HepG2 (cell line): ENCODE data around the gene PALMD. TPM values are rescaled to one million over a fixed set of nuclear protein-coding genes. Genes with fewer than 3 reads are reported as not detected.

Experiments
- ATAC-seq: fragments of 200-7000 bp; cut with Tn5 transposase; 3 replicates; pipeline ENCODE4 v1.9.1; 2020; ENCODE audit warnings: mild to moderate bottlenecking, moderate library complexity
- BruUV-seq: library from RNA; stranded (reverse); fragments of 400-500 nt; replicated peaks from 2 replicates; lab custom pipeline; 2021; lab: Mats Ljungman, UMichigan
- CTCF ChIA-PET: fragments of 300-600 bp; formaldehyde crosslinking; extraction: SDS; loops from one replicate; lab custom pipeline; 2021; ENCODE audit warnings: low total read pairs, inconsistent platforms, low intra/inter-chr PET ratio; lab: Yijun Ruan, JAX
- POLR2A ChIA-PET: fragments of 350-600 bp; sonication (Branson Sonifier 250); formaldehyde crosslinking; loops from one replicate; lab custom pipeline; 2020; ENCODE audit warnings: antibody characterized with exemption, inconsistent platforms; lab: Yijun Ruan, JAX
- DNase-seq: peaks from one replicate; pipeline ENCODE4 v3.0.0-alpha.2; 2015; ENCODE audit warnings: low spot score
- FAIRE-seq: peaks from 3 replicates; lab custom pipeline; 2011; peaks lifted over from hg19 to GRCh38; lab: Jason Lieb, UNC
- H2AFZ ChIP-seq: one replicate; pipeline ENCODE4 v1.6.1; 2011; ENCODE audit warnings: low read length, inconsistent platforms
- H3K27ac ChIP-seq: fragments of 300-600 bp; 3 replicates; pipeline ENCODE4 v1.8.0; 2011; ENCODE audit warnings: mixed run types, mild to moderate bottlenecking, mixed read lengths, low read length, inconsistent platforms; ENCODE audit not compliant: insufficient read depth; ENCODE audit errors: extremely low read length
- H3K27me3 ChIP-seq, 2 experiments: fragments of 200-600 bp in 1 of 2; 2 replicates in 1 of 2; 3 replicates in 1 of 2; pipeline versions ENCODE4 v1.6.0 to v1.8.0; 2011; ENCODE audit warnings: low read length in 2 of 2, mild to moderate bottlenecking in 2 of 2, moderate library complexity in 2 of 2, inconsistent platforms in 1 of 2; ENCODE audit not compliant: insufficient read depth in 2 of 2, control insufficient read depth in 1 of 2
- H3K36me3 ChIP-seq, 2 experiments: fragments of 200-600 bp in 1 of 2; replicated peaks in 1 of 2; 2 replicates in 1 of 2; 3 replicates in 1 of 2; pipeline versions ENCODE4 v1.5.1 to v1.8.0; 2011; ENCODE audit warnings: low read length in 2 of 2, inconsistent platforms in 1 of 2; ENCODE audit not compliant: insufficient read depth in 2 of 2, control insufficient read depth in 1 of 2
- H3K4me1 ChIP-seq: 2 replicates; pipeline ENCODE4 v1.5.1; 2012; ENCODE audit warnings: low read length, inconsistent platforms; ENCODE audit not compliant: insufficient read depth
- H3K4me2 ChIP-seq: 2 replicates; pipeline ENCODE4 v1.6.0; 2011; ENCODE audit warnings: low read depth, low read length, inconsistent platforms
- H3K4me3 ChIP-seq, 3 experiments: fragments of 200-600 bp in 1 of 3; sonication (generic), shearing (Covaris generic) in 1 of 3; replicated peaks in 1 of 3; 2 replicates each; pipeline ENCODE4 v1.5.1; 2011 to 2016; ENCODE audit warnings: low read length in 3 of 3, inconsistent platforms in 2 of 3, low read depth in 2 of 3, mild to moderate bottlenecking in 2 of 3, control low read depth in 1 of 3, mixed read lengths in 1 of 3; ENCODE audit not compliant: insufficient read depth in 1 of 3
- H3K79me2 ChIP-seq: one replicate; pipeline ENCODE4 v1.6.1; 2011; ENCODE audit warnings: low read length, inconsistent platforms; ENCODE audit not compliant: insufficient read depth
- H3K9ac ChIP-seq: 2 replicates; pipeline ENCODE4 v1.6.0; 2011; ENCODE audit warnings: mild to moderate bottlenecking, low read depth, low read length, inconsistent platforms; ENCODE audit not compliant: insufficient read depth
- H3K9me3 ChIP-seq: 2 replicates; pipeline ENCODE4 v1.5.1; 2012; ENCODE audit warnings: mild to moderate bottlenecking, low read length
- H4K20me1 ChIP-seq: 2 replicates; pipeline ENCODE4 v1.6.0; 2011; ENCODE audit warnings: inconsistent platforms, mild to moderate bottlenecking, low read length, moderate library complexity; ENCODE audit not compliant: insufficient read depth
- BATF2 ChIP-seq: sonication (generic); formaldehyde crosslinking; IDR thresholded peaks from 2 replicates; pipeline ENCODE4 v1.8.0; 2022; ENCODE audit warnings: mild to moderate bottlenecking, missing genetic modification reagents, moderate library complexity
- CEBPG ChIP-seq: IDR thresholded peaks from 2 replicates; pipeline ENCODE4 v1.6.1; 2016
- DNMT1 ChIP-seq: sonication (generic); formaldehyde crosslinking; IDR thresholded peaks from 2 replicates; pipeline ENCODE4 v1.5.1; 2020; ENCODE audit warnings: mild to moderate bottlenecking, missing genetic modification reagents
- ERF ChIP-seq: IDR thresholded peaks from 2 replicates; pipeline ENCODE4 v1.6.1; 2018; ENCODE audit warnings: missing biosample characterization, missing genetic modification reagents
- GLMP ChIP-seq: sonication (generic); formaldehyde crosslinking; IDR thresholded peaks from 2 replicates; pipeline ENCODE4 v1.9.0; 2021; ENCODE audit warnings: missing genetic modification reagents, mild to moderate bottlenecking, borderline replicate concordance
- HNRNPH1 ChIP-seq: fragments of 200-400 bp; formaldehyde crosslinking; optimal IDR thresholded peaks from 2 replicates; pipeline ENCODE3; 2017; ENCODE audit warnings: mild to moderate bottlenecking, low read depth, low read length
- MAFK ChIP-seq, 2 experiments: IDR thresholded peaks in 1 of 2; conservative IDR thresholded peaks in 1 of 2; 2 replicates each; pipeline ENCODE4 v1.6.1; 2011; ENCODE audit warnings: improper control_type of control experiment in 2 of 2, low read length in 2 of 2
- MEF2D ChIP-seq: sonication (generic); formaldehyde crosslinking; IDR thresholded peaks from 2 replicates; pipeline ENCODE4 v1.5.1; 2020; ENCODE audit warnings: mild to moderate bottlenecking, missing genetic modification reagents
- MNT ChIP-seq: fragments of 450-650 bp; IDR thresholded peaks from 2 replicates; pipeline ENCODE4 v1.6.1; 2016
- NFATC3 ChIP-seq: sonication (generic); formaldehyde crosslinking; IDR thresholded peaks from 2 replicates; pipeline ENCODE4 v1.5.1; 2020; ENCODE audit warnings: mild to moderate bottlenecking, missing genetic modification reagents
- ZFYVE20 ChIP-seq: sonication (generic); formaldehyde crosslinking; IDR thresholded peaks from 2 replicates; pipeline ENCODE4 v1.8.0; 2023; ENCODE audit warnings: low read depth, mild to moderate bottlenecking, moderate library complexity, missing genetic modification reagents, borderline replicate concordance
- ZNF207 ChIP-seq: fragments of 450-650 bp; IDR thresholded peaks from 2 replicates; pipeline ENCODE4 v1.6.1; 2016; ENCODE audit warnings: antibody characterized with exemption, borderline replicate concordance
- ZNF230 ChIP-seq: sonication (generic); formaldehyde crosslinking; IDR thresholded peaks from 2 replicates; pipeline ENCODE4 v1.4.0; 2020; ENCODE audit warnings: mild to moderate bottlenecking, missing genetic modification reagents
- ZNF564 ChIP-seq: sonication (generic); formaldehyde crosslinking; IDR thresholded peaks from 2 replicates; pipeline ENCODE4 v1.8.1; 2023; ENCODE audit warnings: mild to moderate bottlenecking, missing genetic modification reagents
- ZNF780A ChIP-seq: sonication (generic); formaldehyde crosslinking; IDR thresholded peaks from 2 replicates; pipeline ENCODE4 v1.8.0; 2022; ENCODE audit warnings: mild to moderate bottlenecking, missing genetic modification reagents, moderate library complexity
- ZNF781 ChIP-seq: sonication (generic); formaldehyde crosslinking; IDR thresholded peaks from 2 replicates; pipeline ENCODE4 v1.5.1; 2020; ENCODE audit warnings: borderline replicate concordance, mild to moderate bottlenecking, missing genetic modification reagents; ENCODE audit errors: not compliant biosample characterization
- ZNF782 ChIP-seq: sonication (generic); formaldehyde crosslinking; IDR thresholded peaks from 2 replicates; pipeline ENCODE4 v1.4.0; 2020; ENCODE audit warnings: missing genetic modification reagents, mild to moderate bottlenecking, borderline replicate concordance
- ZNF878 ChIP-seq: sonication (generic); formaldehyde crosslinking; IDR thresholded peaks from 2 replicates; pipeline ENCODE4 v1.8.1; 2023; ENCODE audit warnings: mild to moderate bottlenecking, missing genetic modification reagents, moderate library complexity
- WGBS: methylation state at CpG from one replicate; pipeline ENCODE4 v1.1.6; 2017; ENCODE audit warnings: low lambda C conversion rate; 5-methylcytosine and 5-hydroxymethylcytosine counted together
- in situ Hi-C: cut with HindIII; loops from 2 replicates; pipeline ENCODE4 v1.10.0; 2017; ENCODE audit warnings: low pct_unique_long_range_greater_than_20kb; ENCODE audit not compliant: extremely low pct_ligation_motif_present
- intact Hi-C: fragments of 100-400 bp; cut with micrococcal nuclease; formaldehyde crosslinking; loops from one replicate; pipeline ENCODE4 v1.10.0; 2022; ENCODE audit not compliant: unreplicated experiment
- polyA plus RNA-seq, 8 experiments: library from polyadenylated mRNA; depleted of rRNA in 3 of 8; stranded (reverse) in 7 of 8; unstranded in 1 of 8; fragments of >200 nt; fragmentation: Illumina TruSeq in 4 of 8; extraction: Trizol in 4 of 8; gene quantifications; 2 replicates each; pipeline versions ENCODE4 v1.2.1 to v1.2.3, GENCODE V29; 2011 to 2016; ENCODE audit warnings: low read depth in 4 of 8, missing spikeins in 1 of 8, mixed read lengths in 1 of 8; ENCODE audit not compliant: insufficient read depth in 1 of 8
- total RNA-seq, 5 experiments: library from RNA; depleted of rRNA; stranded (reverse); fragments of >200 nt; fragmentation: Illumina TruSeq; extraction: Trizol; gene quantifications; 2 replicates each; pipeline ENCODE4 v1.2.3, GENCODE V29; 2016; ENCODE audit warnings: low read depth in 1 of 5

PALMD gene
- total and polyA plus RNA-seq, 2 of the 13 experiments (the other 11 are each of a cell fraction or from before 2014, with no cell fraction given) = 5.5 to 31.1 TPM

GRCh38 chr1:99669821-99670220, 23.9 kb downstream of the PALMD start:
- 94% methylated on average over 2 of the region's 2 CpGs for WGBS
- peaks cover 17 to 65% of the 10 kb centered on the region in 2 experiments for H3K36me3 ChIP-seq
- POLR2A ChIA-PET = no interaction called here
- no TSS peak for BruUV-seq
- H4K20me1 ChIP-seq = no peaks in the 10 kb centered on the region
- intact Hi-C loops = no loop called here
- H3K4me2 ChIP-seq = no peak overlapping the region
- H3K9ac ChIP-seq = no peak overlapping the region
- in situ Hi-C loops = no loop called here
- no peak for FAIRE-seq
- no peaks in the 10 kb centered on the region for H3K27me3 ChIP-seq
- H3K4me3 ChIP-seq = no peak overlapping the region
- no peak for DNase-seq
- no peak overlapping the region for H3K27ac ChIP-seq
- ATAC-seq = no peak
- TF ChIP-seq ERF (CRISPR knock-in tag) (no peak), MEF2D (CRISPR knock-in tag) (no peak), ZNF878 (CRISPR knock-in tag) (no peak), GLMP (no peak), ZNF781 (CRISPR knock-in tag) (no peak), DNMT1 (CRISPR knock-in tag) (no peak), MNT (no peak), CEBPG (no peak), BATF2 (no peak), MAFK (conservative IDR thresholded peaks at IDR 0.05 in 1 of 2, IDR thresholded peaks at IDR 0.05 in 1 of 2; ENCODE audit: low read length in 2 of 2) (no peak), ZNF207 (no peak), ZFYVE20 (CRISPR knock-in tag) (no peak), ZNF780A (CRISPR knock-in tag) (no peak), ZNF782 (no peak), NFATC3 (no peak), ZNF230 (CRISPR knock-in tag) (no peak), ZNF564 (no peak), HNRNPH1 (no peak)
- TF ChIP-seq, all 625 proteins: peak for 0
- H3K4me1 ChIP-seq = 0 out of 2 replicates have a peak, but pooled peaks cover 7% of the 10 kb centered on the region
- H2AFZ ChIP-seq = no peak overlapping the region
- no peaks in the 10 kb centered on the region for H3K9me3 ChIP-seq
- CTCF ChIA-PET = no interaction called here
- no peaks in the 10 kb centered on the region for H3K79me2 ChIP-seq
